Naive thymus-derived CD8-positive, alpha-beta T cell (primary cell): ENCODE data around the gene C17orf50. TPM values are rescaled to one million over a fixed set of nuclear protein-coding genes. Genes with fewer than 3 reads are reported as not detected.
"Not testable (repeated sequence)": the region's sequence is repeated elsewhere in the genome, so short reads cannot be mapped to it uniquely, and the experiment has no call there.

Experiments used
- ATAC-seq, 2 donors: fragments of 150-1000 bp; cut with Tn5 transposase in 1 of 2; sonication (Bioruptor Pico), chemical (Tn5 transposase) in 1 of 2; 1 replicate in 1 of 2; 2 replicates in 1 of 2; pipeline ENCODE4 v1.10.0; 2021; ENCODE audit warnings: mild to moderate bottlenecking in 2 of 2, moderate library complexity in 2 of 2
- POLR2A ChIA-PET: fragments of 350-600 bp; sonication (Branson Sonifier 250); formaldehyde crosslinking; loops from one replicate; lab custom pipeline; 2021; ENCODE audit warnings: antibody characterized with exemption; lab: Charles Lee
- DNase-seq, 10 donors: peaks; one replicate each; pipeline versions ENCODE4 v3.0.0 to v3.0.0-alpha.2; 2020 to 2022
- H3K27ac Mint-ChIP-seq, 10 donors: one replicate each; pipeline ENCODE4 v1.8.0; 2020 to 2022; ENCODE audit warnings: mild to moderate bottlenecking in 10 of 10, mixed read lengths in 10 of 10, moderate library complexity in 4 of 10, inconsistent platforms in 1 of 10
- H3K27me3 Mint-ChIP-seq, 5 donors: one replicate each; pipeline ENCODE4 v1.8.0; 2021 to 2022; ENCODE audit warnings: mixed read lengths in 5 of 5
- H3K36me3 Mint-ChIP-seq, 3 donors: one replicate each; pipeline ENCODE4 v1.8.0; 2020 to 2022; ENCODE audit warnings: mixed read lengths in 3 of 3, mild to moderate bottlenecking in 2 of 3, inconsistent platforms in 1 of 3
- H3K4me1 Mint-ChIP-seq, 4 donors: one replicate each; pipeline ENCODE4 v1.8.0; 2021 to 2022; ENCODE audit warnings: mixed read lengths in 4 of 4
- H3K4me3 Mint-ChIP-seq, 10 donors: one replicate each; pipeline ENCODE4 v1.8.0; 2020 to 2022; ENCODE audit warnings: mild to moderate bottlenecking in 10 of 10, mixed read lengths in 10 of 10, moderate library complexity in 6 of 10, inconsistent platforms in 1 of 10
- H3K9me3 Mint-ChIP-seq, 9 donors: one replicate each; pipeline ENCODE4 v1.8.0; 2020 to 2022; ENCODE audit warnings: mixed read lengths in 9 of 9, mild to moderate bottlenecking in 3 of 9, inconsistent platforms in 1 of 9, moderate library complexity in 1 of 9
- polyA plus RNA-seq, 3 donors: library from polyadenylated mRNA; unstranded; fragments of 300-500 nt; fragmentation: Illumina TruSeq; gene quantifications; one replicate each; pipeline ENCODE4 v1.2.3, GENCODE V29; 2021
- total RNA-seq, 8 experiments: library from RNA in 2 of 8; stranded (reverse) in 2 of 8; gene quantifications; one replicate each; pipeline ENCODE4 v1.2.3 and lab custom pipeline; 2021 to 2026

Gene C17orf50
- total and polyA plus RNA-seq, 5 experiments from 2014 or later, result 0.20 to 2.1 (median 0.53) TPM; not detected in 1

DNA sequence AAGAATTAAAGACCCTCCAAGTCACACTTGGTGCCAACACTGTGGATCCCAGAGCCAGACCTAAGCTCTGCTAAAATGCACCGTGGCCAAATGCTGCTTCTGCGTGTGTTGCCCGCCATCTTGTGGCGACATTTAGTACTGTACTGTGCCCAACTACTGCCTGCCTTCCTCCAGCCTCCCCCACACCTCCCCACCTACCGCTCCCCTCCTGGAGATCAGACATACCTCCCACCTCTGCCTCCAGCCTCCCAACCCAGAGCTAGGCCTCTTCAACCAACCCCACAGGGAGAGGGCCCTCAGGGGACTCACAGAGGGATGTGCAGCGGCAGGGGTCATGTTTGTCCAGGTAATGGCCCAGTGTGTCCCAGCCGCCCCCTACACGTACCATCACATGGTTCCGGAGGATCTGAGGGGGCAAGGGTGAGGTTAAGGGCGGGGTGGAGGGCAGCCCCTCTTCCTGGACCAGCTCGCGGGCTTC is 13.1 kb upstream of the C17orf50 start:
- POLR2A ChIA-PET, result interaction anchor here (0.6 to 1.6 kb wide), 5 partner anchors 15 to 581 kb away, joined by 3 to 5 read pairs (median 3); partner anchors contain the start of gene RASL10B
- H3K27ac Mint-ChIP-seq, result peak overlapping the region in 1 of 10 donors; percentile 29
- no peaks in the 10 kb centered on the region for H3K36me3 Mint-ChIP-seq
- ATAC-seq (peak; percentile 96 to 99), DNase-seq (peak; percentile 66 to 87 (median 77))
- no peak overlapping the region for H3K4me3 Mint-ChIP-seq
- peaks cover 0 to 2% (median 0%) of the 10 kb centered on the region in 9 donors for H3K9me3 Mint-ChIP-seq
- H3K27me3 Mint-ChIP-seq, result peaks cover 25 to 60% (median 39%) of the 10 kb centered on the region in 5 donors
- H3K4me1 Mint-ChIP-seq, result peaks cover 0 to 12% (median 7%) of the 10 kb centered on the region in 4 donors

DNA sequence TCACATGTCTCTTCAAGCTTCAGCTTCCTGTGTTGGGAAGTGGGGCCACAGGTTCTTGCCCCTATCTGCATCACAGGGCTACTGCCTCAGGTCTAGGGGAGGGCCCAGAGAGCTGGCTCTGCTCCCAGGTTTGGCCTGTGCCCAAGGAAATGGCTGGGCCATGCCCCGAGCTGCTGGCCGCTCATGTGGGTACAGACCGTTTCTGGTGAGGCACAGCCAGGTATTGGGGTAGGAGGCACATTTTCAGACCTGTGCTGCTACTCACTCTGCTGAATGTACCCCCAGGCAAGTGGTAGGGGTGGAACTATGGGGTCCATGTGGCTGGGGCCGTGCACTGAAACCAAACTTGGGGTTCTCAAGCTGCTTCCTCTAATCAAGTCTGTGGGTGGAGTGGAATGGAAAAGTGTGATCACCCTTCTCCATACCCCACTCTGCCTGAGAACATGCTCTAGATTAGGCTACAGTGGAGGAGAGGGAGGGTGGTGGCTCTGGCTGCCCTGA is 12.3 kb upstream of the C17orf50 start:
- Mint-ChIP-seq H3K4me1 (peaks cover 0 to 12% (median 7%) of the 10 kb centered on the region in 4 donors), H3K27me3 (peaks cover 25 to 55% (median 39%) of the 10 kb centered on the region in 5 donors), H3K36me3 (no peaks in the 10 kb centered on the region), H3K9me3 (peaks cover 0 to 2% (median 0%) of the 10 kb centered on the region in 9 donors), H3K4me3 (no peak overlapping the region), H3K27ac (no peak overlapping the region)
- ATAC-seq (no peak), DNase-seq (peak in 1 of 10 donors; percentile 61)
- POLR2A ChIA-PET, result interaction anchor here (1.4 kb wide), 1 partner anchor 16 kb away, joined by 5 read pairs; the partner anchor contains the start of gene RASL10B

DNA sequence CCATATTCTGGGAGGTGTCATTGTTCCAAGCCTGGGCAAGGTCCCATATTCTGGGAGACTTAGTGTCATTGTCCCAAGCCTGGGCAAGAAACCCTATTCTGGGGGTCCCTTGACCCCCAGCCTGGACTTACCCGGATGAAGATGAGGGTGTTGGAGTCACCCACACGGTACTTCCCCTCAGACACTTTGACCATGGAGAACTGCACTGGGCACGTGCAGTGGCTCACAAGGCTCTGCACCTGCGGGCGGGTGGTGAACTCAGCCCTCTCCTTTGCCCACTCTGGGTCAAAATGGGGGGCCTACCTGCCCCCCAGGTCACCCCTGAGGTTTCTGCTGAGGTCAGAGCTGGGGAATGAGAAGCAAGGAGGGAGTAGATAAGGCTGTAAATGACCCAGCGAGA is 11.7 kb upstream of the C17orf50 start:
- peaks cover 25 to 50% (median 35%) of the 10 kb centered on the region in 5 donors for H3K27me3 Mint-ChIP-seq

DNA sequence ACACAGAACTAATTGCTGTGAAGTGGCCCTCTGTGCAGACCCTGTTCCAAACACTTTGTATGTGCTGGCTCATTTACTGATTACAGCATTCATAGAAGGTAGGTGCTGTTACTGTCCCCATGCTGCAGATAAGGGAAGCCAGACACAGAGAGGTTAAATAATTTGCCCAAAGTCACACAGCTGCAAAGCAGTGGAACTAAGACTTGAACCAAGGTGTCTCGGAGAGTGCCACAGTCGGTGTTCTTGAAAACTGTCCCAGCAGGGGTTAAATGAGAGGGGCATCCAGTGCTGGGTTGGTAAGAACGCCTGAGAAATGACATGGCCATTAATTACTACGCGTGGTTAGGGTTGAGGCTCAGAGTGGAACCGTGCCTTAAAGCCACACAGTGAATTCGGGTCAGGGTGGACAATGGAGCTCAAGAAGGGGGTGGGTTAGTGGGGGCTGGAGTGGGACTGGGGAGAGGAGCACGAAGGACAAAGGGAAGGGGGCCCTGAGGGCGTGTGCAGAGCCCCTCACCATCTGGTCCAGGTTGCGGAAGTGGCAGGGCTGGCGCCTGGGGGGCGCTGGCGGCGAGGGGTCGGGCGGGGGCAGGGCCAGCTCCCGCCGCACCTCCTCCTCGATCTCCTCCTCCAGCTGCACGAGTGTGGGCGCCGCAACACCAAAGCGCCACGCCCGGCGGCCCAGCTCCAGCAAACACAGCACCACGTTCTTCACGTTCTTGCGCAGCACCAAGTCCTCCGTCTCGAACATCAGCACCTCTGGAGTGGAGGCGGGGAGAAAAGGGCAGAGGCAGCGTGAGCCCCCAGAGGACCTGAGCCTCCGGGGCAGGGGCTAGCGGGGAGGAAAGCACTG is 10.9 kb upstream of the C17orf50 start:
- POLR2A ChIA-PET, result interaction anchor here (0.6 kb wide), 1 partner anchor 13 kb away, joined by 6 read pairs; no protein-coding TSS in a partner anchor
- ATAC-seq (peak in 1 of 2 donors; percentile 41), DNase-seq (no peak)
- Mint-ChIP-seq H3K4me1 (peaks cover under 1 to 12% (median 7%) of the 10 kb centered on the region in 4 donors), H3K27me3 (peaks cover 23 to 45% (median 33%) of the 10 kb centered on the region in 5 donors), H3K4me3 (peak overlapping the region in 5 of 10 donors; percentile 30 to 58 (median 45)), H3K9me3 (peaks cover 0 to 2% (median 0%) of the 10 kb centered on the region in 9 donors), H3K36me3 (no peaks in the 10 kb centered on the region), H3K27ac (no peak overlapping the region)

More for the DNA sequence above, 11.7 kb upstream of the C17orf50 start:
- POLR2A ChIA-PET, result interaction anchor here (1.4 kb wide), 1 partner anchor 17 kb away, joined by 5 read pairs; the partner anchor contains the start of gene RASL10B
- Mint-ChIP-seq H3K27ac (no peak overlapping the region), H3K4me3 (peak overlapping the region in 2 of 10 donors; percentile 4 to 8), H3K9me3 (peaks cover 0 to 2% (median 0%) of the 10 kb centered on the region in 9 donors), H3K4me1 (peaks cover 0 to 12% (median 7%) of the 10 kb centered on the region in 4 donors), H3K36me3 (no peaks in the 10 kb centered on the region)
- ATAC-seq, result no peak
- peak in 1 of 10 donors; percentile 6 for DNase-seq

DNA sequence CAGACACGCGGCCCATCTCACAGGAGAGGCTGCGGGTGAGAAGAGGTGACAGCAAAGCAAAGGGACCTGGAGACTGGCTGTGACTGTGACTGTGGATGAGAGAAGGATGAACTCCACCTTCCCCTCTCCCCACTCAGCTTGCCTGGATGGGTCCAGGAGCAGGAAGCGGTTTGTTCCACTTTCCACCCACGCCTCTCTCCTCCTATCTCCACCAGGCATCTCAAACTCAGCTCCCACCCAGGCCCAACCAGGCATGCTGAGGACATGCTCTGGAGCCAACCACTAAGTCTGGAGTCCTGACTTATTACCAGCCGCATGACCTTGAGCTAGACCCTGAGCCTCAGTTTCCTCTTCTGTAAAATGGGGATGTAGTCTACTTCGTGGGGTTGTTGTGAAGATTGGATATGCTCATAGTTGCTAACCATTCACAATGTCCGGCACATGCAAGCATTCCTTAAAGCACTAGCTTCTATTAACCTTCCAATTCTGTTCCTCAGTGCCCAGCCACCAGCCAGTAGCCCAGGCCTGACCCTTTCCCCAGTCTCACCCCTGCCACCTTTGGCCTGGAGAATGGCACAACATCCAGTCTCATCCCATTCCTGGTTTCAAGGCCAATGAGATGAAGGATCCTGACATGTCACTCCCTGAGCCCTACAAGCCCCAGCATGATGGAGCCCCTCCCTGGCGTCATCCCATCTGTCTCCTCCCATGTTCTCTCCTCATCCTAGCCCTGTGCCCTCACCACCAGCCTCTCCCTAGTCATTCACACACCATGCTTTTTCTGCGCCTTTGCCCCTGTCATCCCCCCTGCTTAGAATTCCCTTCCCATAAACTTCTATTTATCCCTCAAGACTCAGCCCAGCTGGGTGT is 9.9 kb upstream of the C17orf50 start:
- Mint-ChIP-seq H3K36me3 (peaks cover 0 to 2% (median 0%) of the 10 kb centered on the region in 3 donors), H3K9me3 (peaks cover 0 to 2% (median 0%) of the 10 kb centered on the region in 9 donors), H3K4me3 (peak overlapping the region in 2 of 10 donors; percentile 20 to 58), H3K27ac (peak overlapping the region in 1 of 10 donors; percentile 11), H3K27me3 (peaks cover 23 to 45% (median 33%) of the 10 kb centered on the region in 5 donors), H3K4me1 (peaks cover 3 to 12% (median 8%) of the 10 kb centered on the region in 4 donors)
- POLR2A ChIA-PET, result interaction anchor here (0.6 kb wide), 1 partner anchor 12 kb away, joined by 6 read pairs; no protein-coding TSS in a partner anchor
- ATAC-seq (no peak), DNase-seq (peak in 1 of 10 donors; percentile 50)

DNA sequence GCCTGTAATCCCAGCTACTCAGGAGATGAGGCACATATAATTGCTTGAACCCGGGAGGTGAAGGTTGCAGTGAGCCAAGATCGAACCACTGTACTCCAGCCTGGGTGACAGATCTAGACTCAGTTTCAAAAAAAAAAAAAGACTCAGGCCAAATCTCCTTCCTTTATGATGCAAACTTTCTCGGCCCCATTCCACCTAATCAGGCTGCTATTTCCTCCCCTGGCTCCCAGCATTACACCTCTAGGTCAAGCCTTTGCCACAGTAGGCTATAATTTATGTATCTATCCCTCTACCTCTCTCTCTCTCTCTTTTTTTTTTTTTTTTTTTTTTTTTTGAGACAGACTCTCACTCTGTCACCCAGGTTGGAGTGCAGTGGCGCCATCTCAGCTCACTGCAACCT is 9.1 kb upstream of the C17orf50 start:
- H3K36me3 Mint-ChIP-seq, H3K9me3 Mint-ChIP-seq, ATAC-seq, H3K4me3 Mint-ChIP-seq, POLR2A ChIA-PET, DNase-seq: not testable (repeated sequence)
- Mint-ChIP-seq H3K27ac (peak overlapping the region in 1 of 10 donors; percentile 8), H3K4me1 (peaks cover 3 to 12% (median 8%) of the 10 kb centered on the region in 4 donors), H3K27me3 (peaks cover 23 to 45% (median 33%) of the 10 kb centered on the region in 5 donors)

DNA sequence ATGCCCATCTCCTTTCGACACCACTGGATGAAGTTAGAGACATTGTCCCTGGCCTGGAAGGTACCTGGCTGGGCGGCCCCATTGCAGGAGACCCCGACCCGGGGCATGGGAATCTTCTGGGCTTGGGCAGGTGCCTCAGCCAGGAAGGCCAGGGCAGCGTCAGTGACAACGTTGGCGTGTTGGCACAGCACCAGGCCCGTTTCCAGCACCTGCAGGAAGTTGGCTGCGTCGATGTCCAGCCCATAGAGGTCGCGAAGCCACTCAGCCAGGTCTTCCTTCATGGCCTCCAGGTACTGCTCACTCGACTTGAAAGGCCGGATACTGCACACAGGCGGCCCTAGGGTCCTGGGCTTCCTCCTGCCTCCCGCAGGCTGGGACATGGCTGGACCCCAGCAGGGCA is 8.2 kb upstream of the C17orf50 start:
- POLR2A ChIA-PET, result no interaction called here
- Mint-ChIP-seq H3K36me3 (peaks cover 0 to 2% (median 0%) of the 10 kb centered on the region in 3 donors), H3K4me3 (no peak overlapping the region), H3K27ac (no peak overlapping the region), H3K4me1 (peaks cover 3 to 12% (median 7%) of the 10 kb centered on the region in 4 donors), H3K27me3 (peaks cover 21 to 43% (median 32%) of the 10 kb centered on the region in 5 donors), H3K9me3 (peaks cover 0 to 2% (median 0%) of the 10 kb centered on the region in 9 donors)
- ATAC-seq (no peak), DNase-seq (no peak)

DNA sequence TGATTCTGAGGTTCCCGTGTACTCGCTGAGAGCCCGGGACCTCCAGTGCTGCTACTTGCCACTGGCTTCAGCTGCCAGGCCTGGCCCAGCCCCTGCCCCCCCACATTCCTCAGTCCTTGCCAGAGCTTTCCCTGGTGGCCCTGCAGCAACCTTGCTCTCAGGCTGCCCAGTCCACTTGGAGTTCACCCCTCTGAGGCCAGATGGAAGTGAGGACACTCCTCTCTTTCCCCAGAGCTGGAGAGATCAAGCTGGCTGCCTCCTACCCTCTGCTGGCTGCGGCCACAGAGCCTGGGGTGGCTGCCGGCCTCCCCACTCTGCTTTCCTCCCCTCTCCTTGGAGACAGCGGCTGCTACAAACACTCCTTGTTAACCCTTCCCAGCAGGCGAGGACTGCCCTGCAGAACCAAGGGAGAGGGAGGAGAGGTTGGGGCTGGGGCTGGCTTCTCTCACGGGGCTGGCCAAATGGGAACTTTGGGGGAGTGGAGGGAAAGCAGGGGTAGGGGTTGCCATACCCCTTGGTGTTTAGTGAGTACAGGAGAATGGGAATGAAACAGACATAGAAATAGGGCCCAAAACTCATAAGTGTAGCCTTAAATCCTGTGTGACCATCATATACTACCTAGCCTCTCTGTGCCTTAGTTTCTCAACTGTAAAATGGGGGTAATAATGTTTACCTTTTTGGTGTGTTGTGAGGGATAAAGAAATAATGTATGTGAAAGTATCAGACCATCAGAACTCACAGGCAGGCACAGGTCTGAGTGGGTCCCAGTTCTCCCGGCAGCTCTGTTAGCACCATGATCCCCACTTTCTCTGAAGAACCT is 7.5 kb upstream of the C17orf50 start, which contains the start of gene GAS2L2:
Gene GAS2L2, minus strand, starts transcription at position 295 of the 820 bp plus-strand sequence. CDS start 389 bp downstream, outside the sequence.
- Mint-ChIP-seq H3K9me3 (peaks cover 0 to 2% (median 0%) of the 10 kb centered on the region in 9 donors), H3K27me3 (peaks cover 19 to 41% (median 30%) of the 10 kb centered on the region in 5 donors), H3K27ac (no peak within 1 kb of the TSS), H3K4me3 (no peak within 1 kb of the TSS), H3K36me3 (peaks cover 0 to 2% (median 0%) of the 10 kb centered on the region in 3 donors), H3K4me1 (peaks cover 3 to 12% (median 6%) of the 10 kb centered on the region in 4 donors)
- POLR2A ChIA-PET, result no interaction called here
- DNase-seq (peak in 1 of 10 donors; percentile 27), ATAC-seq (no peak)

DNA sequence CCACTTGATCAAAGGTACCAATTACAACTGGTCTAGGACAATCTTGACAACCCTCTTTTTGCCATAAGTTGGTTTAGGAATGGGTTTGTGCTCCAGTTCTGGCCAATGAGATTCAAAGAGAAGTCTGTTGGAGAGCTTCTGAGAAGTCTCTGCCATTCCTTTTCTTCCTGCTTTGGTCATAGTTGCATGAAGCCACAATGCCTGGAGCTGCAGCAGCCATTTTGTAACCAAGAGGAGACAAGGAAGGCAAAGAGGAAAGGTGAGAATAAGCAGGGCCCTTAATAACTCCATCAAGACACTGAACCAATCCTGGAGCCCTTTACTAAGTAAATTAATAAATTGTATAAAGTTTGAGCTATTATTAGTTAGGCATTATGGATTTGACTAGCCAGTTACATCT is 3.4 kb upstream of the C17orf50 start:
- DNase-seq (no peak), ATAC-seq (no peak)
- Mint-ChIP-seq H3K9me3 (no peaks in the 10 kb centered on the region), H3K4me3 (no peak overlapping the region), H3K27me3 (peaks cover 0 to 4% (median 0%) of the 10 kb centered on the region in 5 donors), H3K36me3 (peaks cover 0 to 2% (median 0%) of the 10 kb centered on the region in 3 donors), H3K27ac (no peak overlapping the region), H3K4me1 (peaks cover 0 to 4% (median 0%) of the 10 kb centered on the region in 4 donors)
- POLR2A ChIA-PET, result no interaction called here

DNA sequence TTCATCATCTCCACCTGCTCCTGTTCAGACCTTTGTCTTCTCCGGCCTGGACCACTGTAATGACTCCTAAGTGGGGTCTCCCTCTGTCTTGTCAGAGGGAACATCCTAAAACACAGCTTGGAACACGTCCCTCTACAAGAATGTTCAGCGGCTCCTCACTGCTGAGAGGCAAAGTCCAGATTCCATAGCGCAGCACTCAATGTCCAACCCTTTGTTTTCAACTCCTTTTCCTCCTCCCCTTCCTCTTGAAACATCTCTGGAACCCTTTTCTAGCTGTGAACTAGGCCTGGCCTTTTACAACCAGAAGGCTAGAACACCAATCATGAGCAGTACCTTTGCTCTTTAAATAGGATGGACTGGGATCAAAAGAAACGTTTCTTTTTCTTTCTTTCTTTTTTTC is 914 bp downstream of the C17orf50 start:
- no peak overlapping the region for H3K4me3 Mint-ChIP-seq
- H3K27me3 Mint-ChIP-seq, result no peaks in the 10 kb centered on the region
- peak in 1 of 10 donors; percentile 32 for DNase-seq
- ATAC-seq, result no peak
- no peaks in the 10 kb centered on the region for H3K9me3 Mint-ChIP-seq
- POLR2A ChIA-PET, result interaction anchor here (0.5 to 7.1 kb wide), 3 partner anchors 31 to 1227 kb away, joined by 3 to 165 read pairs (median 4); partner anchors contain the start of gene TAF15
- peaks cover 6 to 9% (median 7%) of the 10 kb centered on the region in 4 donors for H3K4me1 Mint-ChIP-seq
- no peak overlapping the region for H3K27ac Mint-ChIP-seq
- H3K36me3 Mint-ChIP-seq, result no peaks in the 10 kb centered on the region
